Activated naive CD4-positive, alpha-beta T cell treated with anti-CD3 and anti-CD28 coated beads for 36 hours (primary cell): ENCODE results near the gene UBE2I. TPM values are rescaled to one million over a fixed set of nuclear protein-coding genes. Genes with fewer than 3 reads are reported as not detected.
A peak's percentile ranks its signal among the peaks of the same experiment; 100 is the strongest.

ENCODE experiments used
- CTCF ChIA-PET: fragments of 350-600 bp; sonication (Branson Sonifier 250); formaldehyde crosslinking; loops from one replicate; lab custom pipeline; 2021; ENCODE audit warnings: antibody characterized with exemption; lab: Charles Lee
- DNase-seq: peaks from one replicate; pipeline ENCODE4 v3.0.0-alpha.2; 2020
- H3K27ac Mint-ChIP-seq: one replicate; pipeline ENCODE4 v1.8.0; 2021; ENCODE audit warnings: mild to moderate bottlenecking, mixed read lengths
- H3K27me3 Mint-ChIP-seq: one replicate; pipeline ENCODE4 v1.8.0; 2021; ENCODE audit warnings: low read depth, mixed read lengths
- H3K36me3 Mint-ChIP-seq: one replicate; pipeline ENCODE4 v1.8.0; 2021; ENCODE audit warnings: low read depth, mixed read lengths
- H3K4me1 Mint-ChIP-seq: one replicate; pipeline ENCODE4 v1.8.0; 2021; ENCODE audit warnings: low read depth, mixed read lengths
- H3K4me3 Mint-ChIP-seq: one replicate; pipeline ENCODE4 v1.8.0; 2021; ENCODE audit warnings: mild to moderate bottlenecking, moderate library complexity, mixed read lengths
- H3K9me3 Mint-ChIP-seq: one replicate; pipeline ENCODE4 v1.8.0; 2021; ENCODE audit warnings: mixed read lengths
- intact Hi-C: fragments of 100-400 bp; cut with micrococcal nuclease; formaldehyde crosslinking; loops from one replicate; pipeline ENCODE4 v1.15.1; 2023
- total RNA-seq, 2 experiments: library from RNA; stranded (reverse); gene quantifications; one replicate each; pipeline ENCODE4 v1.2.3, GENCODE V29; 2021

UBE2I gene
- total RNA-seq, 2 experiments from 2014 or later = 273 to 297 TPM

GRCh38 chr16:1330931-1331711 lies 21.7 kb downstream of the UBE2I start:
- DNase-seq = no peak
- Mint-ChIP-seq H3K4me1 (peaks cover 13% of the 10 kb centered on the region), H3K36me3 (no peaks in the 10 kb centered on the region), H3K9me3 (no peaks in the 10 kb centered on the region), H3K27me3 (peaks cover 24% of the 10 kb centered on the region), H3K4me3 (no peak overlapping the region), H3K27ac (no peak overlapping the region)
- CTCF ChIA-PET = interaction anchor here (0.6 to 2.5 kb wide), 3 partner anchors 11 to 62 kb away, joined by 3 to 7 read pairs (median 3); no protein-coding TSS in a partner anchor
- intact Hi-C loops = loop anchor here (10.0 kb wide), 1 partner anchor 344 kb away; the partner anchor contains the start of gene JPT2

- CTCF ChIA-PET = interaction anchor here (0.7 to 2.5 kb wide), 2 partner anchors 10 to 61 kb away, joined by 5 to 7 read pairs; no protein-coding TSS in a partner anchor
- no peaks in the 10 kb centered on the region for H3K9me3 Mint-ChIP-seq
- H3K27me3 Mint-ChIP-seq = peaks cover 24% of the 10 kb centered on the region
- intact Hi-C loops = loop anchor here (10.0 kb wide), 1 partner anchor 343 kb away; the partner anchor contains the start of gene JPT2
- peak; percentile 27 for DNase-seq
- H3K36me3 Mint-ChIP-seq = no peaks in the 10 kb centered on the region
- H3K4me1 Mint-ChIP-seq = peaks cover 13% of the 10 kb centered on the region
- no peak overlapping the region for H3K27ac Mint-ChIP-seq
- H3K4me3 Mint-ChIP-seq = no peak overlapping the region
Observed at GRCh38 chr16:1331712-1332617, 22.5 kb downstream of the UBE2I start.

- CTCF ChIA-PET = interaction anchor here (0.7 to 2.5 kb wide), 2 partner anchors 10 to 61 kb away, joined by 5 to 7 read pairs; no protein-coding TSS in a partner anchor
- no peak overlapping the region for H3K4me3 Mint-ChIP-seq
- no peaks in the 10 kb centered on the region for H3K36me3 Mint-ChIP-seq
- intact Hi-C loops = loop anchor here (10.0 kb wide), 1 partner anchor 342 kb away; the partner anchor contains the start of gene JPT2
- H3K27me3 Mint-ChIP-seq = peaks cover 24% of the 10 kb centered on the region
- H3K9me3 Mint-ChIP-seq = no peaks in the 10 kb centered on the region
- no peak for DNase-seq
- H3K27ac Mint-ChIP-seq = no peak overlapping the region
- H3K4me1 Mint-ChIP-seq = peaks cover 13% of the 10 kb centered on the region
Observed at GRCh38 chr16:1332618-1333148, 23.2 kb downstream of the UBE2I start.

GRCh38 chr16:1333149-1333812 lies 23.8 kb downstream of the UBE2I start, which contains the start of gene BAIAP3:
Gene BAIAP3, plus strand, starts transcription at chr16:1333645. Its CDS starts 4,905 bp downstream, at chr16:1338550.
- peaks cover 24% of the 10 kb centered on the region for H3K27me3 Mint-ChIP-seq
- H3K4me1 Mint-ChIP-seq = peaks cover 13% of the 10 kb centered on the region
- DNase-seq = peak; percentile 50
- H3K36me3 Mint-ChIP-seq = no peaks in the 10 kb centered on the region
- H3K9me3 Mint-ChIP-seq = no peaks in the 10 kb centered on the region
- CTCF ChIA-PET = interaction anchor here (2.5 kb wide), 1 partner anchor 9 kb away, joined by 7 read pairs; no protein-coding TSS in a partner anchor
- no peak within 1 kb of the TSS for H3K27ac Mint-ChIP-seq
- H3K4me3 Mint-ChIP-seq = no peak within 1 kb of the TSS
- intact Hi-C loops = loop anchor here (10.0 kb wide), 1 partner anchor 342 kb away; the partner anchor contains the start of gene JPT2

- intact Hi-C loops = loop anchor here (10.0 kb wide), 1 partner anchor 341 kb away; the partner anchor contains the start of gene JPT2
- H3K27ac Mint-ChIP-seq = no peak overlapping the region
- H3K4me1 Mint-ChIP-seq = peaks cover 13% of the 10 kb centered on the region
- no peak for DNase-seq
- no peaks in the 10 kb centered on the region for H3K36me3 Mint-ChIP-seq
- CTCF ChIA-PET = no interaction called here
- peaks cover 24% of the 10 kb centered on the region for H3K27me3 Mint-ChIP-seq
- H3K9me3 Mint-ChIP-seq = no peaks in the 10 kb centered on the region
- no peak overlapping the region for H3K4me3 Mint-ChIP-seq
Observed at GRCh38 chr16:1333854-1334700, 24.6 kb downstream of the UBE2I start.

GRCh38 chr16:1334739-1335138 lies 25.3 kb downstream of the UBE2I start:
- H3K4me1 Mint-ChIP-seq = peaks cover 13% of the 10 kb centered on the region
- CTCF ChIA-PET = interaction anchor here (0.8 kb wide), 1 partner anchor 25 kb away, joined by 3 read pairs; no protein-coding TSS in a partner anchor
- DNase-seq = no peak

GRCh38 chr16:1335211-1335971 lies 26.0 kb downstream of the UBE2I start:
- CTCF ChIA-PET = interaction anchor here (0.8 to 1.0 kb wide), 2 partner anchors 24 to 28 kb away, joined by 3 read pairs; no protein-coding TSS in a partner anchor

More at GRCh38 chr16:1334739-1335138, 25.3 kb downstream of the UBE2I start:
- H3K4me3 Mint-ChIP-seq = no peak overlapping the region
- H3K9me3 Mint-ChIP-seq = no peaks in the 10 kb centered on the region
- peaks cover 24% of the 10 kb centered on the region for H3K27me3 Mint-ChIP-seq
- intact Hi-C loops = loop anchor here (10.0 kb wide), 1 partner anchor 340 kb away; the partner anchor contains the start of gene JPT2
- H3K36me3 Mint-ChIP-seq = no peaks in the 10 kb centered on the region
- no peak overlapping the region for H3K27ac Mint-ChIP-seq

GRCh38 chr16:1335996-1336395 lies 26.6 kb downstream of the UBE2I start:
- DNase-seq = no peak
- H3K27ac Mint-ChIP-seq = no peak overlapping the region
- H3K27me3 Mint-ChIP-seq = peaks cover 22% of the 10 kb centered on the region
- no peaks in the 10 kb centered on the region for H3K9me3 Mint-ChIP-seq
- CTCF ChIA-PET = interaction anchor here (1.0 kb wide), 1 partner anchor 28 kb away, joined by 3 read pairs; no protein-coding TSS in a partner anchor
- H3K4me1 Mint-ChIP-seq = peaks cover 13% of the 10 kb centered on the region
- intact Hi-C loops = loop anchor here (10.0 kb wide), 1 partner anchor 339 kb away; the partner anchor contains the start of gene JPT2
- H3K4me3 Mint-ChIP-seq = no peak overlapping the region
- H3K36me3 Mint-ChIP-seq = no peaks in the 10 kb centered on the region

More at GRCh38 chr16:1335211-1335971, 26.0 kb downstream of the UBE2I start:
- DNase-seq = no peak
- H3K27ac Mint-ChIP-seq = no peak overlapping the region
- H3K4me3 Mint-ChIP-seq = no peak overlapping the region
- intact Hi-C loops = loop anchor here (10.0 kb wide), 1 partner anchor 339 kb away; the partner anchor contains the start of gene JPT2
- no peaks in the 10 kb centered on the region for H3K9me3 Mint-ChIP-seq
- H3K4me1 Mint-ChIP-seq = peaks cover 13% of the 10 kb centered on the region
- no peaks in the 10 kb centered on the region for H3K36me3 Mint-ChIP-seq
- peaks cover 24% of the 10 kb centered on the region for H3K27me3 Mint-ChIP-seq

- DNase-seq = no peak
- H3K36me3 Mint-ChIP-seq = no peaks in the 10 kb centered on the region
- H3K9me3 Mint-ChIP-seq = no peaks in the 10 kb centered on the region
- H3K4me3 Mint-ChIP-seq = no peak overlapping the region
- H3K27me3 Mint-ChIP-seq = peaks cover 19% of the 10 kb centered on the region
- CTCF ChIA-PET = interaction anchor here (1.0 kb wide), 1 partner anchor 27 kb away, joined by 3 read pairs; no protein-coding TSS in a partner anchor
- no peak overlapping the region for H3K27ac Mint-ChIP-seq
- intact Hi-C loops = loop anchor here (10.0 kb wide), 1 partner anchor 338 kb away; the partner anchor contains the start of gene JPT2
- H3K4me1 Mint-ChIP-seq = peaks cover 8% of the 10 kb centered on the region
Observed at GRCh38 chr16:1336619-1337018, 27.2 kb downstream of the UBE2I start.
